Breast epithelium (tissue), 3 donors: ENCODE measurements around the gene CLEC2B.

Experiments used
- CTCF ChIP-seq, 3 donors: fragments of 450-650 bp; IDR thresholded peaks; one replicate each; pipeline ENCODE4 v1.5.1; 2016 to 2017; ENCODE audit warnings: antibody characterized with exemption in 3 of 3, mild to moderate bottlenecking in 3 of 3, moderate library complexity in 3 of 3
- POLR2A ChIP-seq: fragments of 450-650 bp; IDR thresholded peaks from one replicate; pipeline ENCODE4 v1.6.1; 2016; ENCODE audit warnings: antibody characterized with exemption, mild to moderate bottlenecking, moderate library complexity
- POLR2AphosphoS5 ChIP-seq, 3 donors: sonication (generic); formaldehyde crosslinking; IDR thresholded peaks; one replicate each; pipeline ENCODE4 v1.6.1; 2017; ENCODE audit warnings: antibody characterized with exemption in 3 of 3

GRCh38 chr12:9881988-9882387 is 12.8 kb upstream of the CLEC2B start:
- TF ChIP-seq POLR2A (no peak), CTCF (IDR thresholded peaks at IDR 0.05) (no peak), POLR2AphosphoS5 (IDR thresholded peaks at IDR 0.05) (no peak)
